GM10847 (cell line): ENCODE measurements around the gene BST2.
A peak's percentile ranks its signal among the peaks of the same experiment; 100 is the strongest.

ENCODE experiments used
- POLR2A ChIP-seq: IDR thresholded peaks from 2 replicates; pipeline ENCODE4 v1.6.1; 2011; ENCODE audit not compliant: insufficient read length; ENCODE audit errors: extremely low read depth

Gene BST2

DNA sequence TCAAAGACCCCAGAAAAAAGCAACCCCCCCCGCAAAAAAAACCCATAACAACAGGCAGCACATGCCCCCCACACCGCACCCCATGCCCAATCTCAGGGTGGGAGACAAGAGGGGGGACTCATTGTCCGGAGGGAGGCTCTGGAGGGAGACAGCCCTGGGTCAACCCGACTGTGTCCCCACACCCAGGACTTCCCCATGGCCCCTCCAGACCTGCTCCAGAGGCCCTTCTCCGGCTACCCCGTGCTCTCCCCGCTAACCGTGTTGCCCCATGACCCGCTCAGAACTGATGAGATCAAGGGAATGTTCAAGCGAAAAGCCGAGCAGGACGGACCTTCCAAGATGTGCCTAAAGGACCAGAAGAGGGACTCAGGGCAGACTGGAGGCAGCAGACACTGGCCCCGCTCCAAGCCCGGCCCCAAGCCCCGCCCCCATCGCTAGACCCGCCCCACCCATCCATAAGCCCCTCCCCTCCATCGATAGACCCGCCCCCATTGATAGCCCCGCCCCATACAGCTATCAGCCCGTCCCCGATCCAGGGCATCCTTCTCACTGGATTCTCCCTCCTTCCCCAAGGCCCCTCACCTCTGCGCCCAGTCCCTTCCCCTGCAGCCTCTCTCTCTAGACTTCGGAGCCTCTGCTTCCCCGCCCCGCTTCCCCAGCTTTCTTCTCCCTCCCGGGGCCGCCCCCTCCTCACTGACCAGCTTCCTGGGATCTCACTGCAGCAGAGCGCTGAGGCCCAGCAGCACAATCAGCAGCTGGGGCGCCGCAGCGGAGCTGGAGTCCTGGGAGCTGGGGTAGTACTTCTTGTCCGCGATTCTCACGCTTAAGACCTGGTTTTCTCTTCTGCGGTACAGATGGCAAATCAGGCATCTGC, 2.2 kb downstream of the BST2 start:
- no peak for TF ChIP-seq POLR2A

DNA sequence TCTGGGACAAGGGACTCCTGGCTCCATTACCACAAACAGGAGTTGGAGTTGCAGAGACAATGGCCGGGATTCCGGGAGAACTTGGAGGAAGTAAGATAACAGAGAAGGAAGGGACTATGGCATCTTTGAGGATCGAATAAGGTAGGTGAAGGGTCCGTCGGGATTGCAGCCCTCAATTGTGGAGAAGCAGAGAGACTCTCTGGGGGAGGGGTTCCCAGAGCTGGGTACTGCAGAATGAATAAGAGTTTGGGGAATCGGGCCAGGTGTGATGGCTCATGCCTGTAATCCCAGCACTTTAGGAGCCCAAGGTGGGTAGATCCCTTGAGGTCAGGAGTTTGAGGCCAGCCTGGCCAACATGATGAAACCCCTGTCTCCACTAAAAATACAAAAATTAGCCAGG, 3.8 kb downstream of the BST2 start:
- TF ChIP-seq POLR2A = no peak

DNA sequence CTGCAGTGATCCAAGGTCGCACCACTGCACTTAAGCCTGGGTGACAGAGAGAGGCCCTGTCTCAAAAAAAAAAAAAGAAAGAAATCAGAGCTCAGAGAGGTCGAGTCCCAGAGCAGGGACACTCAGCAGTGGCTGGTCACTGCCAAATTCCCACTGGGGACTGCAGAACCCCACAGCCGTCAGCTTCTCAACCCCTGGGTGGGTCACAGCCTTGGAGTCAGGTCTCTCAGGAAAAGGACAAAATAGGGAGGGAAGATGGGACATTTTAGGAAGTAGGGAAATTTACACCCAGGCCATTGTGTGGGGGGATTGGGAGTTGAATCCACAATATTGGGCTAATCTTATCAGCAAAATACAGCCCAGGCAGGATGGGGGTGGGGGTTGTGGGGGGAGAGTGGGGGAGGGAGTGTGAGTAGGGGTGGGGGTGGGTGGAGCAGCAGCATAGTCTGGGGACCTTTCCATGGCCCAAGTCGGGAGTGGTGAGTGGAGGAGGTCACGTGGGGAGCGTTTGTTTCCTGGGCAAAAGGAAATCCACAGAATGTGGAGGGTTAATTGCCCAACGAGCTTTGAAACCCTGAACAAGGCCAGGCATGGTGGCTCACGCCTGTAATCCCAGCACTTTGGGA, 6.4 kb downstream of the BST2 start:
- no peak for TF ChIP-seq POLR2A

DNA sequence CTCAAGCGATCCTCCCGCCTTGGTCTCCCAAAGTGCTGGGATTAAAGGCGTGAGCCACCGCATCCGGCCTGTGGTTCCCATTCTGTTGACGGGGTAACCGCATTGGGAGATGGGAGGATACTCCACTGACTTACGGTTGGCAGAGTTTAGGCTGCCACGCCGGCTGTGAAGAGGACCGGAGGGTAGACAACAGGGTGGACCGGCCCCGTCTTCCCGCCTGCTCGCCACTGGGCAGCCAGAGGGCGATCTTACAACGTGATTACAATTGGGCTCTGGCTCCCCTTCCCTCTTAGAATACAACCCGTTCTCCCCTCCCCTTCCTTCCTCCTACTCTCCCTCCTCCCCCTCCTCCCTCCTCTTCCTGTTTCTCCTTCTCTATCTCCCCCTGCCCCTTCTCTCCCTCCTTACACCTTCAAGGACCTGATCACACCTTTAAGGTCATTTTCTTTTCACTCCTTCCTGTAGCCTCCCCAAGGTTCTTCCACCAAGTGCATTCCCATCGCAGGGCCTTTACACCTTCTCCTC, 10.5 kb downstream of the BST2 start:
- no peak for TF ChIP-seq POLR2A

DNA sequence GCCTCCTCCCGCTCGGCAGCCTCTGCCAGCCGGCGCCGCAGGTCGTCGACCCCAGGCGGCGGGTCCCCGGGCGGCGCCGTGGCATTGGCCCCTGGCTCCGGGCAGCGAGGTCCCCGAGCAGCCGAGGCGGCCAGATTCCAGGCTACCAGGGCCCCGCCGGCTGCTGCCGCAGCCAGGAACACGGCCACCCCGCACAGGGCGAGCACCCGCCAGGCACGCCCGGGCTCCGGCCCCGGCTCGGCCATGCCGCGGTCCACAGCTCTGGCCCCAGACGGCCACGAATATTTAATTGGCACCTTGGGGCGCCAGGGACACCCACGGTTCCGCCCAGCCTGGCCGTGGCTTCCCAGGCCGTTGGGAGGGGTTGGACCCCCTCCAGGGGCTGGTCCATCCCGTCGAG, 11.5 kb downstream of the BST2 start, which contains the start of gene CCDC194:
CCDC194 (minus strand) TSS at position 283 of the 400 bp plus-strand sequence; CDS start at position 245, 38 bp downstream.
- TF ChIP-seq POLR2A = no peak

DNA sequence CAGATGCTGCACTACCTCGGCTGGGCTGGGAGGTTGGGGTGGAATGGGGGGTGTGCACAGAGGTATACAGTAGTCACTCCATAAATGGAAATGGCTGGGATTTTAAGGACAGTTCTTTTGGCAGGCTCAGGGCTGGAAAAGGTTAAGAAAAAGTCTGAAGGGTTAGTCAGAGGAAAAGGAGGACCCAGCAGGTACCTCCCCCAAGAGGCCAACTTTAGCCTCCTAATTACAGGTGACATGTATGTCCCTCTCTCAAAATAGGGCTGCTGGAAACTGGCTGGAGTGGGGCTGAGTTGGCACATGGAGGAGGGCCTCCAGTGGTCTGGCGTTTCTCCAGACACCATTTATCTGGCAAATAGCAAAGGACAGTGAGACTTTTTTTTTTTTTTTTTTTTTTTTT, 12.4 kb downstream of the BST2 start:
- no peak for TF ChIP-seq POLR2A

DNA sequence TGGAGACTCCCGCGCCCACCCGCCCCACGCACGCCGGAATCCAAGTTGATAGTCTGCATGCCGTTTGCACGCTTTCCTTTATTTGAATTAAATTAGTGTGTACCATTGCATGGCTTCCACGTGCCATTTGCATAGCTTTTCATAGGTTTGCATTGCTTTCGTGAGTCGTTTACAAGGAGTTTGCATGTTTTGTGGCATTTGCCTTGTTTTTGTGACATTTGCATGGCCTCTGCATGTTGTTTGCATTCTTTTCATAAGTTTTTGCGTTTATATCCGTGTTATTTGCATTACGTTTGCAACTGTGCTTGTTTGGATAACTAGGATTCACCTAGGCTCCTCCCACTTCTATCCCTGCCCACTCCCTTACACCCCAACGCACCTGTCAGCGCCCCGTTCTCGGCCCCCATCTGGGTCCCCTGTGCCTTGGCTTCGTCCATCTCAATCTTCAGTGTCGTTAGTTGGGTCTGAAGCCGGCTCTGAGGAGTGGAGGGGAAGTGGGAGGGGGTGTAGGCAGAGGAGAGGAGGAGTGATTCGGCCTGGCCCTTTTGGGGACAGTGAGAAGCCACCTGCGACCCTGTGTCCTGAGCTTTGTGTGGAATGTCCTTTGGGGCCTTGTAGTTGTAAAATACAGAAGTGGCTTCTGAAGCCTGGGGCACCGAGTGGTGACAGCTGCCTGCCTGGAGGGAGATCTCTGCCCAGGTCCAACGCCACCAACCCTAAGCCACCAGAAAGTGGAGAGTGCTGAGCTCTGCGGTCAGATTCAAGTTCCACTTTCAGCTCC, 13.9 kb downstream of the BST2 start:
- TF ChIP-seq POLR2A = no peak

DNA sequence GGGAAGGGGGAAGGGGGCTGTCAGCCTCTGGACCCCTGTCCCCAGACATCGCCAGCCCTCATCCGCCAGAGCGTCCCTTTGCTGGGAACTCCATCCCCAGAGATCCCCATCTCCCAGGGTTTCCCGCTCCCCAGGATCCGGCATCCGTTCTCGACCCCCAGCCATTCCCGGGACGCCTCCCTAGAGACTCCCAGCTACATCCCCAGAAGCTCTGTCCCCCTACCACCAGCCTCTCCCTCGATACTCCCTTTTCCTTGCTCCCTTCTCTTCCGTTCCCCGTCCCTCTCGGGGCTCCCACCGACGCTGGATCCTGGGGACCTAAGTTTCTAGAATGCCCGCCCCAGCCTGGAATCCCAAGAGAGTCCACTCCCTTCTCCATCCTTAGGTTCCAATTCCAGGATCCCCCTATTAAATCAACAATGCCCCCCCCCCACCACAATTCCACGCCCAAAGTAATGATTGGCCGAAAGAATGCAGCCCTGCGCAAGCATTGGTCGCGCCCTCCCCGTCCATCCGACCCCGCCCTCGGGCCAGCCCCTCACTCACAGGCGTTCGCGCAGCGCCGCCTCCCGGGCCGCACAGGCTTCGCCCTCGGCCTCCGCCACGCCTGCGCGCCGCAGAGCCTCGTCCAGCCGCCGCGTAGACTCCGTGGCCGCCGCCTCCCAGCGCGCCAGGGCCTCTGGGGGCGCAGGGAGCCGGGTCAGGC, 14.6 kb downstream of the BST2 start:
- peak; percentile 16 for TF ChIP-seq POLR2A

DNA sequence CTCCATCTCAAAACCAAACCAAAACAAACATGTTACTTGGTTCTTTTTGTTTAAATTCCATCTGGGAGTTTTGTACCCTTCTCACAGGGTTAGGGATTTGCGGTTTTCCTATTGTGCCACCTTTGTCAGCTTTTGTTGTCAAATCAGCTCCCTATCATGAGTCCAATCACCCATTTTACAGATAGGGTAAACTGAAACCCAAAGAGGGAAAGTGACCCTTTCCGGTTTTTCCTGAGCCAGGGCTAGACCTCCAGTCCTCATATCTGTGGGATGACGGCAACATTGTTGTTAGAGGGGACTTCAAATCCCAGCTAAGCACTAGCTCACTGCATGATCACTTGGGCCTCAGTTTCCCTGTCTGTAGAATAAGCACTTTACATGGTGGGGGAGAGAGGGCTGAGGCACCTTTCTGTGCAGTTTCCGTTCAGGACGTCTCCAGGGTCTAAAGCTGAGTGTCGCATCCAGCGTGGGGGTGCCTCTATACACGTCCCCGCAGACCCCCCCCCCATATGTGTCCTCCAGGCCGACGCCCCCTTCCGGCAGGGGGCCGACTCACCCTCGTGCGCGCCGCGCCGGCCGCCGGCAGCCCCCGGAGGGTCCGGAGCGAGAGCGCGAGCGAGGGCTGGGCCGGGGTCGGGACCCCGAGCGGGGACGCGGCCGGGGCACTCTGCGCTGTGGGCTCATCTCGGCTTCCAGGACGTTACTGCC, 15.3 kb downstream of the BST2 start:
- no peak for TF ChIP-seq POLR2A

DNA sequence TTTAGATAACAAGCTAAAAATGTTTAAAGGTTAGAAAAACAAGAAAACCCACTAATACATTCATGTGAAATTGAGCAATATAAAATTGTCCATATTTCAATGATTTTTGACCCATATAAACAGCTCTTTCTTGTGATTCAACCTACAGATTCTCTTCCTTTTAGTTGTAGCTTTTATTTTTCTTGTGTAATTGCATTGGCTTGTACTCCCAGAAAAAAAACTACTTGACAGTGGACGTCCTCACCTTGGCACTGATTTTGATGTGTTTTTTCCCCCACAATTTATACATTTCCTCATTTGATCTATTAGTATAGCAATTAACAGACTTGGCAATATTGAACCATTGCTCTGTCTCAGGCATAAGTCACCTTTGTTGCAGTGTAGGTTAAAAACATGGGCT, 16.1 kb downstream of the BST2 start:
- TF ChIP-seq POLR2A = no peak

DNA sequence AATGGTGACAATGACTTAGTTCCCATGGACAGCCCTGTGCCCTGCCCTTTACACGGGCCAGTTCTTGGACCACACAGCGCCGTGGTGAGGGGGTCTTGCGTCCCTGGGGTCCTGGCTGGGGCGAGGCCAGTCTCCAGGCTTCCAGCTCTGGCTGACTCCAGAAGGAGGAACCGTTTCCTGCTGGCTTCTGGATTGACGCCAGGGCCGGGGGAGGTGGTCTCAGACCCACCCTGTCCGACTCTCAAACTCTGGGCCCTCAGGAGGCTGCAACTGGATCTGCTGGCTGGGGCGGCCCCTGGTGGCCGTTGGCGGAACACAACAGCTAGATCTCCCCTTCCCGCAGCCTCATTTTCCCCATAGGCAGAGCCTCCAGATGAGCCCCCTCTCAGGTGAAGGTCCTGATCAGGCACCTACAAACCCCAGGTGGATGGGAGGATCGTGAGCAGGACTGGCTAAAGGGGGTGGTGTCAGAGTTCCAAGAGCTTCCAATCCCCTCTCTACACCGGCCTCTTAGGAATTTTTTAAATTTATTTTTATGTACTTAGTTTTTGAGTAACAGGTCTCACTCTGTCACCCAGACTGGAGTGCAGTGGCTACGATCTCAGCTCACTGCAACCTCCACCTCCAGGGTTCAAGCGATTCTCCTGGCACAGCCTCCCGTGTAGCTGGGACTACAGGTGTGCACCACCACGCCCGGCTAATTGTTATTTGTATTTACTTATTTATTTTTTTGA, 19.4 kb downstream of the BST2 start:
- no peak for TF ChIP-seq POLR2A

DNA sequence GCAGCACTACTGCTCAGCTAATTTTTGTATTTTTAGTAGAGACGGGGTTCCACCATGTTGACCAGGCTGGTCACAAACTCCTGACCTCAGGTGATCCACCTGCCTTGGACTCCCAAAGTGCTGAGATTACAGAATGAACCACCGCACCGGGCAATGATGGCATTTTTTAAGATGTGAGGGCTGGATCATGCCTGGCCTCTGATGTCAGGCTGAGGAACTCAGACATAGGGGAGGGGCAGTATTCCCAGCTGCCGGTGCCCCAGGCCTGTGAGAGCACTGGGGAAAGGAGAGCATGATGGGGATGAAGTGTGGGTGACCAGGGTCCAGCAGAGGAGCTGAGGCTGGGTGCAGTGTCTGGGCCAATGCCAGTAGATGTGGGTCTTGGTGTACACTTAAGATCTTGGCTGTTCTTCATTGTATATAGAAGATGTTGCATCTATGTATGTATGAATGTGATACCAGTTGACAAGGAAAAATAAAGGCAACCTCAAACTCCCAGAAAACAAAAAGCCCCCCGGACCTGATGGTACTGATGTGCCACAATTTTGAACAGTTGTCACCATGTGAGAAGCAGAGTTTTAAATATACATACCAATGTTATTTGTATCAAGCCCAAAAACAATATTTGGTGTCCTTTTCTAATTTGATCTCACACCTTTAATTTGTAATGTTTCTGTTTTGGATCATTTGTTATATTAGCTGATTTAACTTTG, 24.8 kb downstream of the BST2 start:
- TF ChIP-seq POLR2A = no peak

DNA sequence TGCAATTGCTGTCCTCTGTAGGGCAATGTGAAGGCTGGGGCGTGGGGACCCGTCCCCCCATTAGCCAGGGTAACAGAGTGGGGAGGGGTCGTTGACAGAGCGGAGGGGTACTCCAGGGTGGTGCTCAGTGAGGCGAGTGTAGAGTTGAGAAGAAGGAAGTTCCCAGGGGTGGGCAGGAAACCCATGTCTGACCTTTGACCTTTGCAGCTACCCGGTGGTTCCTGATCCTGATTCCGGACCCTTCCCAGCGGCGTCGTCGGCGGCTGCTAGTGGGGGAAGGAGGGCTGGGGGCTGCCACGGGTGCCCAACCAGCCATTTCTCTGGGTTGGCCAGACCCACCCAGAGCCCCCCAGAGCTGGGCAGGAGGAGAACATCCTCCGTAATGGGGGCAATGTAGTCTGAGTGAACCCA, 26.2 kb downstream of the BST2 start:
- TF ChIP-seq POLR2A = no peak
